NCI-H1105 (cell line): ENCODE data around the gene OR4A16.

Source experiments
- DNase-seq: peaks from one replicate; lab custom pipeline; 2025; lab: John Stamatoyannopoulos, UW

Gene OR4A16, protein sequence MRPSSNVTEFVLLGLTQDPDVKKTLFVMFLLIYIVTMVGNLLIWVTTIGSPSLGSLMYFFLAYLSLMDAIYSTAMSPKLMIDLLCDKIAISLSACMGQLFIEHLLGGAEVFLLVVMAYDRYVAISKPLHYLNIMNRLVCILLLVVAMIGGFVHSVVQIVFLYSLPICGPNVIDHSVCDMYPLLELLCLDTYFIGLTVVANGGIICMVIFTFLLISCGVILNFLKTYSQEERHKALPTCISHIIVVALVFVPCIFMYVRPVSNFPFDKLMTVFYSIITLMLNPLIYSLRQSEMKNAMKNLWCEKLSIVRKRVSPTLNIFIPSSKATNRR

GRCh38 chr11:55342901-55343300 is at the start of gene OR4A16:
Gene OR4A16, plus strand, starts transcription at chr11:55343201. Its CDS starts 0 bp downstream, at chr11:55343201.
- DNase-seq = no peak

- DNase-seq = no peak
These were observed 18.5 kb upstream of the OR4A16 start for GRCh38 chr11:55324500-55324899.

DNA sequence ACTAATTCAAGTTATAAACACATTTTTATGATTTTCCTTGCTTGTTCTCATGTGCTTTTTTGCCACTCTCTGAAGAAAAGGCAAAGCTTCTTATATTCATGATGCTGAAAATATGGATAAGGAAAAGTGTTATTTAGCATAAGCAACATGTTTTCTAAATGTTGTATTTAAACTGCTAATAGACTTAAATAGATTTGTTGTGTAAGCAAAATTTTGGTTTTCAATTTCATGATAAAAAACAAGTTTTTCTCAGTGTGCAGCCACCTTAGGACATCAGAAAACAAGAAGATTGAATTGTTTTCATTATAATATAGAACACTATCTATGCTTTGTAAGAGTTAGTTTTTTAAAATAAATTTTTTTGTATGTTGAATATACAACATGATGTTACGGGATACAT is 2.3 kb downstream of the OR4A16 start:
- no peak for DNase-seq

- DNase-seq = no peak
These were observed 6.0 kb downstream of the OR4A16 start for GRCh38 chr11:55349032-55349431.

DNA sequence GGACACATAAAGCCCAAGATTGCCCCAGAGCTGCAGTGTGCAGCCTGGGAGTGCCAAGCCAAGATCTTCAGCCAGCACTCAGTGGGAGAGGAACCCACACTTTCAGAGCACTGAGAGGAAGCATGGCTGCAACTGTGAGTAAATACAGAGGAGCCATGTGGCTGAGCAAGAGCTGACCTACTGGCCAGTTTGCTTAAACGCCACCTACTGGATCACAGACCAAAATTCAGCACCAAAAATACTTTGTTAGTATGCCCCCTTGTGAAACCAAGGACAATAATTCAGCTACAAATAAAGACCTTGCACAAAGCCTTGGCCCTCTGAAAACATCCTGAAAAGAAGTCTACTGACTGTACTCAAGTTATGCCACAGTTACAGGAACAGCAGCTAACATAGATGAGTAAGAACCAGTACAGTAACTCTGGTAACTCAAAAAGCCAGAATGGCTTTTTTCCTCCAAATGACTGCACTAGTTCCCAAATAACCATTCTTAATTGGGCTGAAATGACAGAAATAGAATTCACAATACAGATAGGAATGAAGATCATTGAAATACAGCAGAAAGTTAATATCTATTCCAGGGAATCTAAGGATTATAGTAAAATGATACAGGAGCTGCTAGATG is 14.7 kb downstream of the OR4A16 start:
- DNase-seq = no peak

DNA sequence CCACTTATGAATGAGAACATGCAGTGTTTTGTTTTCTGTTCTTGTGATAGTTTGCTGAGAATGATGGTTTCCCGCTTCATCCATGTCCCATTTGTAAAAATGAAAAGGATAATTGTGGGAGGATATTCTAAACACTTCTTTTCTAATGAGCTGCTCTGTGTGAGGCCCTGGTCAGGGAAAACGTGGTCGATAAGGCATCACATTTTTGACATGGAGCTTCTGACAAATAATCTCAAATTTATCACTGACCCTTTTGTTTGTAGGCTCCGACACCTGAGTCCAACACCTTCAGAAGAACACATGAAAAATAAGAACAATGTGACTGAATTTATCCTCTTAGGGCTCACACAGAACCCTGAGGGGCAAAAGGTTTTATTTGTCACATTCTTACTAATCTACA is 24.7 kb downstream of the OR4A16 start, which contains the start of gene OR4A15:
Gene OR4A15 (plus strand): TSS at position 301 of the 400 bp plus-strand sequence. CDS start 0 bp downstream, at position 301.
- no peak for DNase-seq
